Measurements from ENCODE around the gene KAT8. TPM values are rescaled to one million over a fixed set of nuclear protein-coding genes. Genes with fewer than 3 reads are reported as not detected.

KAT8 gene
- total and polyA plus RNA-seq, 9 of the 15 experiments (the other 6 are each of a cell fraction or from before 2014, with no cell fraction given) = 10.0 to 98.5 (median 76.4) TPM

- Histone ChIP-seq H3K36me3 (ENCODE audit: control insufficient read depth, insufficient read depth, low read length) (peaks cover 73% of the 10 kb centered on the region), H2AFZ (ENCODE audit: low read depth, low read length) (no peak overlapping the region), H4K20me1 (replicated peaks; ENCODE audit: control insufficient read depth, insufficient read depth, low read length) (peaks cover 5% of the 10 kb centered on the region; the same call in 1 of the 2 replicates), H3K9me3 (replicated peaks; ENCODE audit: control insufficient read depth, insufficient read depth, low read depth, low read length) (no peaks in the 10 kb centered on the region), H3K9me1 (ENCODE audit: control insufficient read depth, insufficient read depth, low read length) (no peaks in the 10 kb centered on the region), H3K79me2 (ENCODE audit: control insufficient read depth, insufficient read depth, low read length) (peaks cover 39% of the 10 kb centered on the region), H3K4me2 (ENCODE audit: insufficient read depth, low read length) (no peak overlapping the region), H3K27ac (ENCODE audit: extremely low read depth, low read depth, low read length) (no peak overlapping the region), H3K4me1 (replicated peaks in 1 of 2; ENCODE audit: control insufficient read depth in 2 of 2, insufficient read depth in 2 of 2, low read length in 2 of 2) (peaks cover 4 to 67% of the 10 kb centered on the region in 2 experiments; a peak in 3 of 5 replicates), H3K9ac (ENCODE audit: insufficient read depth in 1 of 2, low read depth in 2 of 2, low read length in 2 of 2) (0 out of 4 replicates have a peak overlapping the region, but pooled peaks of 1 of the 2 experiments have one; percentile 37), H3K4me3 (no peak overlapping the region), H3K27me3 (ENCODE audit: control insufficient read depth in 2 of 2, insufficient read depth in 2 of 2, low read length in 2 of 2) (no peaks in the 10 kb centered on the region)
- 91% methylated on average over 15 of the region's 15 CpGs for WGBS (ENCODE audit: insufficient coverage, low coverage, missing lambda C conversion rate)
- BruUV-seq (replicated peaks) = no TSS peak
- in situ Hi-C loops (cut with MboI) (no loop called here), intact Hi-C loops (cut with micrococcal nuclease) (no loop called here)
- FAIRE-seq (no peak), ATAC-seq (no peak), DNase-seq (ENCODE audit: extremely low read depth in 1 of 4, low spot score in 3 of 4) (no peak)
- TF ChIP-seq POLR2G (IDR thresholded peaks at IDR 0.05; ENCODE audit: low read depth, low read length) (peak; percentile 60), MNT (conservative IDR thresholded peaks at IDR 0.05) (no peak), CEBPZ (IDR thresholded peaks at IDR 0.05; ENCODE audit: borderline replicate concordance, low read depth, low read length) (no peak), KDM1A (IDR thresholded peaks at IDR 0.05) (no peak), RBFOX2 (IDR thresholded peaks at IDR 0.05; ENCODE audit: low read depth, low read length) (peak; percentile 57)
- ChIA-PET POLR2A (interaction anchor here (0.6 to 1.8 kb wide), 6 partner anchors 8 to 359 kb away, joined by 3 to 6 read pairs (median 3); partner anchors contain the start of gene FUS), CTCF (ENCODE audit: low intra/inter-chr PET ratio) (no interaction called here)
Observed at GRCh38 chr16:31078597-31079341, 38.7 kb upstream of the KAT8 start.
